Loucy (cell line): ENCODE measurements around the gene TRMT11.

Experiments used
- H2AFZ ChIP-seq: fragments of 200-600 bp; sonication (generic); 2 replicates; pipeline ENCODE4 v1.6.0; 2016; ENCODE audit warnings: antibody characterized with exemption, mild to moderate bottlenecking, low read length, moderate library complexity
- H3F3A ChIP-seq: fragments of 200-600 bp; 2 replicates; pipeline ENCODE4 v1.6.0; 2016; ENCODE audit warnings: antibody characterized with exemption, low read depth, mild to moderate bottlenecking
- H3K27me3 ChIP-seq: fragments of 200-600 bp; sonication (generic); 2 replicates; pipeline ENCODE4 v1.6.1; 2014; ENCODE audit warnings: low read length, mild to moderate bottlenecking; ENCODE audit not compliant: insufficient read depth, poor library complexity, severe bottlenecking
- H3K36me3 ChIP-seq: fragments of 200-600 bp; sonication (generic); 2 replicates; pipeline ENCODE4 v1.6.1; 2016; ENCODE audit warnings: low read length; ENCODE audit not compliant: insufficient read depth
- H3K4me1 ChIP-seq: fragments of 200-600 bp; sonication (generic); 2 replicates; pipeline ENCODE4 v1.5.1; 2014; ENCODE audit warnings: low read length, mild to moderate bottlenecking; ENCODE audit not compliant: insufficient read depth, poor library complexity, severe bottlenecking
- H3K4me2 ChIP-seq: fragments of 200-600 bp; sonication (generic); 2 replicates; pipeline ENCODE4 v1.6.0; 2014; ENCODE audit warnings: antibody characterized with exemption, low read length, low read depth, mild to moderate bottlenecking; ENCODE audit not compliant: poor library complexity, severe bottlenecking
- H3K4me3 ChIP-seq: fragments of 200-600 bp; sonication (generic); 2 replicates; pipeline ENCODE4 v1.5.1; 2014; ENCODE audit warnings: low read length, mild to moderate bottlenecking, mixed read lengths; ENCODE audit not compliant: poor library complexity, severe bottlenecking
- H3K79me2 ChIP-seq: fragments of 200-600 bp; sonication (generic); 2 replicates; pipeline ENCODE4 v1.6.1; 2014; ENCODE audit warnings: low read length; ENCODE audit not compliant: insufficient read depth
- H3K9ac ChIP-seq: fragments of 200-600 bp; sonication (generic); 2 replicates; pipeline ENCODE4 v1.6.0; 2014; ENCODE audit warnings: mild to moderate bottlenecking, low read depth, low read length, moderate library complexity; ENCODE audit not compliant: poor library complexity, severe bottlenecking
- H3K9me2 ChIP-seq: fragments of 200-600 bp; sonication (generic); replicated peaks from 2 replicates; pipeline ENCODE4 v1.6.1; 2016; ENCODE audit warnings: low read depth, low read length, mixed read lengths
- H3K9me3 ChIP-seq: fragments of 200-600 bp; sonication (generic); 2 replicates; pipeline ENCODE4 v1.6.1; 2014; ENCODE audit warnings: mild to moderate bottlenecking, antibody characterized with exemption, low read length, low read depth; ENCODE audit not compliant: insufficient read depth
- H4K20me1 ChIP-seq: fragments of 200-600 bp; sonication (generic); 2 replicates; pipeline ENCODE4 v1.6.0; 2014; ENCODE audit warnings: antibody characterized with exemption, low read length, mild to moderate bottlenecking; ENCODE audit not compliant: insufficient read depth, poor library complexity, severe bottlenecking
- EZH2phosphoT487 ChIP-seq: fragments of 200-600 bp; IDR thresholded peaks from 2 replicates; pipeline ENCODE4 v1.6.1; 2018; ENCODE audit warnings: antibody characterized with exemption, mild to moderate bottlenecking, moderate library complexity, borderline replicate concordance
- TF ChIP-seq, protein P1 (sequence below): fragments of 200-600 bp; sonication (generic); conservative IDR thresholded peaks from 2 replicates; pipeline ENCODE4 v1.5.1; 2014; ENCODE audit warnings: mild to moderate bottlenecking, antibody characterized with exemption, low read length

TRMT11 gene

DNA sequence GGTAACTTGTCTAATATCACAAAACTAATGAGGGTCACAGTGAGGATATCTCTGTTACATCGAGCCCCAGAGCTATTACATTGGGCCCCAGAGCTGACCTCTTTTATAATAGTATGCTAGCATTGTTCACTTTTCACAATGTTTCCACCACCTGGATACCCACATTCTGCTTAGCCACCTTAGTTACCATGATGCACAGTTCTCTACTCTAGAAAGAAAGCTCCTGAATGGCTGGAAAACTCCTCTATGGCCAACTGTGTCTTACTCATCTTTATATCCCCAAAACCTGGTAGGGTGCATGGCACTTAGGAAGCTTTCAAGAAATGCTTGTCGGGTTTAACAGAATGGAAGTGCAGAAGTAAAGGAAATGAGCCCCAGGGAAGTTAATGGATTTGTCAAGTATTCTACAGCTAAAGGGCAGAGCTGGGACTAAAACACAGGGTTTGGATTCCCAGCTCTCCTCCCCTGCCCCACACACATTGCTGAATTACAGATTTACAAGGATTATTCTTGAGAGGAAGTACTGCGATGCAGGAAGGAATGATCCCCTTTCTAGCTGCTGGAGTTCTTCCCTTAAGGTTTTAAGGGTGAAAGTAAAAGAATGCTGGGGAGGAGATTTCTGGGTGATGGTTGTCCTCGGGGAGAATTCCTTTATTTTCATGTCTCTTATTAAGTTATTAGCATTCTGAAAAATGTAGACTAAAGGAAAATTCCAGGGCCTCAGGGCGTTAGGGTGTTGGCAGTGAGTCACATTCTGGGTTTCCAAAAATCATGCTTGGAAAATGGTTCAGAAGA is 45.9 kb upstream of the TRMT11 start:
- no peaks in the 10 kb centered on the region for H3K36me3 ChIP-seq
- no peak overlapping the region for H3K4me3 ChIP-seq
- TF ChIP-seq, protein P1, sequence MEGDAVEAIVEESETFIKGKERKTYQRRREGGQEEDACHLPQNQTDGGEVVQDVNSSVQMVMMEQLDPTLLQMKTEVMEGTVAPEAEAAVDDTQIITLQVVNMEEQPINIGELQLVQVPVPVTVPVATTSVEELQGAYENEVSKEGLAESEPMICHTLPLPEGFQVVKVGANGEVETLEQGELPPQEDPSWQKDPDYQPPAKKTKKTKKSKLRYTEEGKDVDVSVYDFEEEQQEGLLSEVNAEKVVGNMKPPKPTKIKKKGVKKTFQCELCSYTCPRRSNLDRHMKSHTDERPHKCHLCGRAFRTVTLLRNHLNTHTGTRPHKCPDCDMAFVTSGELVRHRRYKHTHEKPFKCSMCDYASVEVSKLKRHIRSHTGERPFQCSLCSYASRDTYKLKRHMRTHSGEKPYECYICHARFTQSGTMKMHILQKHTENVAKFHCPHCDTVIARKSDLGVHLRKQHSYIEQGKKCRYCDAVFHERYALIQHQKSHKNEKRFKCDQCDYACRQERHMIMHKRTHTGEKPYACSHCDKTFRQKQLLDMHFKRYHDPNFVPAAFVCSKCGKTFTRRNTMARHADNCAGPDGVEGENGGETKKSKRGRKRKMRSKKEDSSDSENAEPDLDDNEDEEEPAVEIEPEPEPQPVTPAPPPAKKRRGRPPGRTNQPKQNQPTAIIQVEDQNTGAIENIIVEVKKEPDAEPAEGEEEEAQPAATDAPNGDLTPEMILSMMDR = no peak
- no peak for TF ChIP-seq EZH2phosphoT487
- H3K9ac ChIP-seq = no peak overlapping the region
- no peak overlapping the region for H3K4me2 ChIP-seq
- no peaks in the 10 kb centered on the region for H3K79me2 ChIP-seq
- H3F3A ChIP-seq = no peaks in the 10 kb centered on the region
- no peaks in the 10 kb centered on the region for H3K9me2 ChIP-seq
- no peaks in the 10 kb centered on the region; the same call in 1 of the 2 replicates for H3K9me3 ChIP-seq
- no peaks in the 10 kb centered on the region for H4K20me1 ChIP-seq
- peak overlapping the region; percentile 40; the same call in 1 of the 2 replicates for H2AFZ ChIP-seq
- no peaks in the 10 kb centered on the region for H3K4me1 ChIP-seq
- H3K27me3 ChIP-seq = no peaks in the 10 kb centered on the region

DNA sequence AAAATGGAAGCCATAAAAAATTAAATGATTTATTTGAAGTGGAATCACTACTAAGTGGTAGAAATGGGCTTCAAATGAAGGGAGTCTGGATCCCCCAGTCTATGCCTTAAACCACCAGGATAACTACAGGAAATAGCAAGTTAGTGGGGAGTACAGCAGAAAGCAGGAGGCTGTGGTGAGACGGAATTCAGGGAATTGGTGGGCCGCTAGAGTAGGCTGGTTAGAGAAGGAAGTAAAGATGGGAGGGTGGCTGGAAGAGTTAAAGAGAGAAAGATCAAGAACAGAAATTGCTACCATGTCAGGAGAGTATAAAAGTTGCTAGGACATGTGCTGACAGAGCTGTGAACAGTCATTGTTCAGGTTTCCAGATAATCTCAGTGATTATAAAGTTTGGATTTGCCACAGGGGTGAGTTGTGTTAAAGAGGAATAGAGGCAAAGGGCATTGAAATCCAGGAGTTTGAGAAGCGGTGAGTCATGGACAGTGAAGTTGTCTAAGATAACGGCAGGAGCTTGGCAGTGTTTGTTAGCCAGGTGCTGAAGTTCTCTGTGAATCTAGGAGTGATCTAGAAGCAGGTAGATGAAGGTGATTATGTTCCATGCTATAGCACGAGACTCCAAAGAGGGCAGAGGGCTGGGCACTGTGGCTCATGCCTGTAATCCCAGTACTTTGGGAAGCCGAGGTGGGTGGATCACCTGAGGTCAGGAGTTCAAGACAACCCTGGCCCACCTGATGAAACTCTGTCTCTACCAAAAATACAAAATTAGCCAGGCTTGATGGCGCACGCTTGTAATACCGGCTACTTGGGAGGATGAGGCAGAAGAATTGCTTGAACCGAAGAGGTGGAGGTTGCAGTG is 43.4 kb upstream of the TRMT11 start:
- no peaks in the 10 kb centered on the region for H3K4me1 ChIP-seq
- no peaks in the 10 kb centered on the region for H3K9me3 ChIP-seq
- H3K4me2 ChIP-seq = no peak overlapping the region
- H2AFZ ChIP-seq = no peak overlapping the region
- H4K20me1 ChIP-seq = no peaks in the 10 kb centered on the region
- H3F3A ChIP-seq = no peaks in the 10 kb centered on the region
- no peak overlapping the region for H3K4me3 ChIP-seq
- no peaks in the 10 kb centered on the region for H3K79me2 ChIP-seq
- H3K9ac ChIP-seq = no peak overlapping the region
- TF ChIP-seq, protein P1 = no peak
- no peak for TF ChIP-seq EZH2phosphoT487
- H3K9me2 ChIP-seq = no peaks in the 10 kb centered on the region
- no peaks in the 10 kb centered on the region for H3K36me3 ChIP-seq
- no peaks in the 10 kb centered on the region for H3K27me3 ChIP-seq

DNA sequence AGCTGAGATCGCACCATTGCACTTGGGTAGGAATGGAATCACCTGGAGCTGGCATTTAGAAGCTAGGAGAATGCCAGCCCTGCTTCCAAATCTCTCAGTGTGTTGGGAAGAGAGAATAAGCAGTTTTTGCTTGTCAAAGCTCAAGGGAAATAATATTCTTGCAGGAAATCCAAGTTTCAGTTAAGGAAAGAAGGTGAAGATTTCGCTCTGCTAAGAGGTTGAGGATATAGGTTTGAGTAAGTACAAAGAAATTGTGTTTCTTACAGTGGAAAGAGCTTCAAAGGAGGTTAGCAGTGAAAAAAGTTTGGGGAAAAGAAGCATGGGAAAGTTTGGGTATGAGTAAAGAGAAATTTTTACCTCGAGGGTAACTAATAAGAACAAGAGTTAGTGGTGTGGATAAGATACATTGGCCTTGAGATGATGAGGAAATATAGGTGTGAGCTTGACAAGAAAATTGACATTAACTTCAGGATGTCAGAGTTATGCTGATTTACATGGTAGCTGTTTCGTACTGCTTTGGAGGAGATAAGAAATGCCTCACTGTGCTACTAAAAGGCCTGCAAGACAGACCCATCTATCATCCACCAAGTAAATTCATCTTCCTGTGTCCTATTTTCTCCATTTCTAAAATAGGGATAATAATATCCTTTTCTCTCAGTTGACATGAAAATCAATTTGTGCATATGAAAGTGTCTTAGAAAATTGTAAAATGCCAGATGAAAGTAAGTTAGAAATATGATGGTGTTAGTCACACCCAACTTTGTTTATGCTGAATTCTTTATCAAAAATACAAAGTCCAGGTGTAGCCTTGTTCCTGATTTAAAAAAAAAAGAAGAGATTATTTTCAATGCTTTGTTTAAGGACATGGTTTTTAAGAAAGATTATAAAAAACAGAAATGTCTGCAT is 42.6 kb upstream of the TRMT11 start:
- H3K9ac ChIP-seq = no peak overlapping the region
- no peaks in the 10 kb centered on the region for H3K4me1 ChIP-seq
- H4K20me1 ChIP-seq = no peaks in the 10 kb centered on the region
- H3K79me2 ChIP-seq = no peaks in the 10 kb centered on the region
- no peaks in the 10 kb centered on the region for H3F3A ChIP-seq
- no peak for TF ChIP-seq EZH2phosphoT487
- TF ChIP-seq, protein P1 = no peak
- H3K9me3 ChIP-seq = no peaks in the 10 kb centered on the region
- H3K9me2 ChIP-seq = no peaks in the 10 kb centered on the region
- no peaks in the 10 kb centered on the region for H3K36me3 ChIP-seq
- no peaks in the 10 kb centered on the region for H3K27me3 ChIP-seq
- H3K4me2 ChIP-seq = no peak overlapping the region
- H2AFZ ChIP-seq = 0 out of 2 replicates have a peak overlapping the region, but pooled peaks have one; percentile 35
- no peak overlapping the region for H3K4me3 ChIP-seq
